ENCODE measurements around the gene UROD. TPM values are rescaled to one million over a fixed set of nuclear protein-coding genes. Genes with fewer than 3 reads are reported as not detected.

Gene UROD
- total and polyA plus RNA-seq, 2 experiments from 2014 or later, result 82.4 to 108 TPM

GRCh38 chr1:44970317-44970716, 41.7 kb upstream of the UROD start:
- ATAC-seq (no peak), DNase-seq (ENCODE audit: low spot score) (no peak)
- H3K4me1 Mint-ChIP-seq, result no peaks in the 10 kb centered on the region
- no peak overlapping the region for H2AFZ ChIP-seq
- H3K4me2 ChIP-seq, result no peak overlapping the region
- H3K27ac ChIP-seq (ENCODE audit: low read depth), result no peak overlapping the region
- no peak overlapping the region for H3K4me3 ChIP-seq
- no peaks in the 10 kb centered on the region for H3K27me3 ChIP-seq (ENCODE audit: insufficient read depth)
- no peak overlapping the region for H3K4me3 Mint-ChIP-seq
- no peaks in the 10 kb centered on the region for H3K9me3 Mint-ChIP-seq
- peaks cover 4% of the 10 kb centered on the region; the same call in 1 of the 3 replicates for H3K36me3 Mint-ChIP-seq (ENCODE audit: low read depth)
- no peak overlapping the region; the same call in 1 of the 2 replicates for H3K27ac Mint-ChIP-seq
- H3K9me2 ChIP-seq (ENCODE audit: insufficient read depth), result no peaks in the 10 kb centered on the region
- no peaks in the 10 kb centered on the region for H3K4me1 ChIP-seq (ENCODE audit: insufficient read depth)
- no peaks in the 10 kb centered on the region for H3F3A ChIP-seq (replicated peaks; ENCODE audit: low read depth)
- H4K20me1 ChIP-seq (replicated peaks; ENCODE audit: insufficient read depth), result no peaks in the 10 kb centered on the region; the same call in 1 of the 2 replicates
- TF ChIP-seq CREB1 (CRISPR knock-in tag; IDR thresholded peaks at IDR 0.05; ENCODE audit: low read depth), result no peak
- TF ChIP-seq ZNF331 (CRISPR knock-in tag; IDR thresholded peaks at IDR 0.05; ENCODE audit: low read depth), result no peak
- TF ChIP-seq ETS1 (IDR thresholded peaks at IDR 0.05), result no peak
- TF ChIP-seq ZNF114 (CRISPR knock-in tag; IDR thresholded peaks at IDR 0.05), result no peak
- no peak for TF ChIP-seq NANOG (IDR thresholded peaks at IDR 0.05; ENCODE audit: borderline replicate concordance)
- TF ChIP-seq, protein P1, sequence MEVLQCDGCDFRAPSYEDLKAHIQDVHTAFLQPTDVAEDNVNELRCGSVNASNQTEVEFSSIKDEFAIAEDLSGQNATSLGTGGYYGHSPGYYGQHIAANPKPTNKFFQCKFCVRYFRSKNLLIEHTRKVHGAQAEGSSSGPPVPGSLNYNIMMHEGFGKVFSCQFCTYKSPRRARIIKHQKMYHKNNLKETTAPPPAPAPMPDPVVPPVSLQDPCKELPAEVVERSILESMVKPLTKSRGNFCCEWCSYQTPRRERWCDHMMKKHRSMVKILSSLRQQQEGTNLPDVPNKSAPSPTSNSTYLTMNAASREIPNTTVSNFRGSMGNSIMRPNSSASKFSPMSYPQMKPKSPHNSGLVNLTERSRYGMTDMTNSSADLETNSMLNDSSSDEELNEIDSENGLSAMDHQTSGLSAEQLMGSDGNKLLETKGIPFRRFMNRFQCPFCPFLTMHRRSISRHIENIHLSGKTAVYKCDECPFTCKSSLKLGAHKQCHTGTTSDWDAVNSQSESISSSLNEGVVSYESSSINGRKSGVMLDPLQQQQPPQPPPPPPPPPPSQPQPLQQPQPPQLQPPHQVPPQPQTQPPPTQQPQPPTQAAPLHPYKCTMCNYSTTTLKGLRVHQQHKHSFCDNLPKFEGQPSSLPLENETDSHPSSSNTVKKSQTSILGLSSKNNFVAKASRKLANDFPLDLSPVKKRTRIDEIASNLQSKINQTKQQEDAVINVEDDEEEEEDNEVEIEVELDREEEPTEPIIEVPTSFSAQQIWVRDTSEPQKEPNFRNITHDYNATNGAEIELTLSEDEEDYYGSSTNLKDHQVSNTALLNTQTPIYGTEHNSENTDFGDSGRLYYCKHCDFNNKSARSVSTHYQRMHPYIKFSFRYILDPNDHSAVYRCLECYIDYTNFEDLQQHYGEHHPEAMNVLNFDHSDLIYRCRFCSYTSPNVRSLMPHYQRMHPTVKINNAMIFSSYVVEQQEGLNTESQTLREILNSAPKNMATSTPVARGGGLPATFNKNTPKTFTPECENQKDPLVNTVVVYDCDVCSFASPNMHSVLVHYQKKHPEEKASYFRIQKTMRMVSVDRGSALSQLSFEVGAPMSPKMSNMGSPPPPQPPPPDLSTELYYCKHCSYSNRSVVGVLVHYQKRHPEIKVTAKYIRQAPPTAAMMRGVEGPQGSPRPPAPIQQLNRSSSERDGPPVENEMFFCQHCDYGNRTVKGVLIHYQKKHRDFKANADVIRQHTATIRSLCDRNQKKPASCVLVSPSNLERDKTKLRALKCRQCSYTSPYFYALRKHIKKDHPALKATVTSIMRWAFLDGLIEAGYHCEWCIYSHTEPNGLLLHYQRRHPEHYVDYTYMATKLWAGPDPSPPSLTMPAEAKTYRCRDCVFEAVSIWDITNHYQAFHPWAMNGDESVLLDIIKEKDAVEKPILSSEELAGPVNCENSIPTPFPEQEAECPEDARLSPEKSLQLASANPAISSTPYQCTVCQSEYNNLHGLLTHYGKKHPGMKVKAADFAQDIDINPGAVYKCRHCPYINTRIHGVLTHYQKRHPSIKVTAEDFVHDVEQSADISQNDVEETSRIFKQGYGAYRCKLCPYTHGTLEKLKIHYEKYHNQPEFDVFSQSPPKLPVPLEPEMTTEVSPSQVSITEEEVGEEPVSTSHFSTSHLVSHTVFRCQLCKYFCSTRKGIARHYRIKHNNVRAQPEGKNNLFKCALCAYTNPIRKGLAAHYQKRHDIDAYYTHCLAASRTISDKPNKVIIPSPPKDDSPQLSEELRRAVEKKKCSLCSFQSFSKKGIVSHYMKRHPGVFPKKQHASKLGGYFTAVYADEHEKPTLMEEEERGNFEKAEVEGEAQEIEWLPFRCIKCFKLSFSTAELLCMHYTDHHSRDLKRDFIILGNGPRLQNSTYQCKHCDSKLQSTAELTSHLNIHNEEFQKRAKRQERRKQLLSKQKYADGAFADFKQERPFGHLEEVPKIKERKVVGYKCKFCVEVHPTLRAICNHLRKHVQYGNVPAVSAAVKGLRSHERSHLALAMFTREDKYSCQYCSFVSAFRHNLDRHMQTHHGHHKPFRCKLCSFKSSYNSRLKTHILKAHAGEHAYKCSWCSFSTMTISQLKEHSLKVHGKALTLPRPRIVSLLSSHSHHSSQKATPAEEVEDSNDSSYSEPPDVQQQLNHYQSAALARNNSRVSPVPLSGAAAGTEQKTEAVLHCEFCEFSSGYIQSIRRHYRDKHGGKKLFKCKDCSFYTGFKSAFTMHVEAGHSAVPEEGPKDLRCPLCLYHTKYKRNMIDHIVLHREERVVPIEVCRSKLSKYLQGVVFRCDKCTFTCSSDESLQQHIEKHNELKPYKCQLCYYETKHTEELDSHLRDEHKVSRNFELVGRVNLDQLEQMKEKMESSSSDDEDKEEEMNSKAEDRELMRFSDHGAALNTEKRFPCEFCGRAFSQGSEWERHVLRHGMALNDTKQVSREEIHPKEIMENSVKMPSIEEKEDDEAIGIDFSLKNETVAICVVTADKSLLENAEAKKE (CRISPR knock-in tag; IDR thresholded peaks at IDR 0.05), result no peak
- no peak for TF ChIP-seq EZH2phosphoT487 (IDR thresholded peaks at IDR 0.05; ENCODE audit: unreplicated experiment)
- TF ChIP-seq POLR2AphosphoS5 (IDR thresholded peaks at IDR 0.05; ENCODE audit: low read depth), result no peak
- no peak for TF ChIP-seq JUNB (IDR thresholded peaks at IDR 0.05; ENCODE audit: unreplicated experiment)
- no peak for TF ChIP-seq CTCF (conservative IDR thresholded peaks at IDR 0.05; ENCODE audit: low read depth in 2 of 2)
- TF ChIP-seq EZH2 (IDR thresholded peaks at IDR 0.05; ENCODE audit: low read depth, unreplicated experiment), result no peak
- TF ChIP-seq, protein P2, sequence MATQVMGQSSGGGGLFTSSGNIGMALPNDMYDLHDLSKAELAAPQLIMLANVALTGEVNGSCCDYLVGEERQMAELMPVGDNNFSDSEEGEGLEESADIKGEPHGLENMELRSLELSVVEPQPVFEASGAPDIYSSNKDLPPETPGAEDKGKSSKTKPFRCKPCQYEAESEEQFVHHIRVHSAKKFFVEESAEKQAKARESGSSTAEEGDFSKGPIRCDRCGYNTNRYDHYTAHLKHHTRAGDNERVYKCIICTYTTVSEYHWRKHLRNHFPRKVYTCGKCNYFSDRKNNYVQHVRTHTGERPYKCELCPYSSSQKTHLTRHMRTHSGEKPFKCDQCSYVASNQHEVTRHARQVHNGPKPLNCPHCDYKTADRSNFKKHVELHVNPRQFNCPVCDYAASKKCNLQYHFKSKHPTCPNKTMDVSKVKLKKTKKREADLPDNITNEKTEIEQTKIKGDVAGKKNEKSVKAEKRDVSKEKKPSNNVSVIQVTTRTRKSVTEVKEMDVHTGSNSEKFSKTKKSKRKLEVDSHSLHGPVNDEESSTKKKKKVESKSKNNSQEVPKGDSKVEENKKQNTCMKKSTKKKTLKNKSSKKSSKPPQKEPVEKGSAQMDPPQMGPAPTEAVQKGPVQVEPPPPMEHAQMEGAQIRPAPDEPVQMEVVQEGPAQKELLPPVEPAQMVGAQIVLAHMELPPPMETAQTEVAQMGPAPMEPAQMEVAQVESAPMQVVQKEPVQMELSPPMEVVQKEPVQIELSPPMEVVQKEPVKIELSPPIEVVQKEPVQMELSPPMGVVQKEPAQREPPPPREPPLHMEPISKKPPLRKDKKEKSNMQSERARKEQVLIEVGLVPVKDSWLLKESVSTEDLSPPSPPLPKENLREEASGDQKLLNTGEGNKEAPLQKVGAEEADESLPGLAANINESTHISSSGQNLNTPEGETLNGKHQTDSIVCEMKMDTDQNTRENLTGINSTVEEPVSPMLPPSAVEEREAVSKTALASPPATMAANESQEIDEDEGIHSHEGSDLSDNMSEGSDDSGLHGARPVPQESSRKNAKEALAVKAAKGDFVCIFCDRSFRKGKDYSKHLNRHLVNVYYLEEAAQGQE (IDR thresholded peaks at IDR 0.05; ENCODE audit: unreplicated experiment), result no peak
- TF ChIP-seq STAT1 (IDR thresholded peaks at IDR 0.05; ENCODE audit: unreplicated experiment), result no peak
- H3K36me3 ChIP-seq (ENCODE audit: insufficient read depth), result peaks cover 4% of the 10 kb centered on the region; the same call in 1 of the 2 replicates
- no peaks in the 10 kb centered on the region for H3K27me3 Mint-ChIP-seq (ENCODE audit: insufficient read depth, low read depth, poor library complexity)
- H3K79me2 ChIP-seq (replicated peaks; ENCODE audit: insufficient read depth), result no peaks in the 10 kb centered on the region

All from GM23338 (cell line).